ENCODE results near the gene RAI1.

RAI1 gene

DNA sequence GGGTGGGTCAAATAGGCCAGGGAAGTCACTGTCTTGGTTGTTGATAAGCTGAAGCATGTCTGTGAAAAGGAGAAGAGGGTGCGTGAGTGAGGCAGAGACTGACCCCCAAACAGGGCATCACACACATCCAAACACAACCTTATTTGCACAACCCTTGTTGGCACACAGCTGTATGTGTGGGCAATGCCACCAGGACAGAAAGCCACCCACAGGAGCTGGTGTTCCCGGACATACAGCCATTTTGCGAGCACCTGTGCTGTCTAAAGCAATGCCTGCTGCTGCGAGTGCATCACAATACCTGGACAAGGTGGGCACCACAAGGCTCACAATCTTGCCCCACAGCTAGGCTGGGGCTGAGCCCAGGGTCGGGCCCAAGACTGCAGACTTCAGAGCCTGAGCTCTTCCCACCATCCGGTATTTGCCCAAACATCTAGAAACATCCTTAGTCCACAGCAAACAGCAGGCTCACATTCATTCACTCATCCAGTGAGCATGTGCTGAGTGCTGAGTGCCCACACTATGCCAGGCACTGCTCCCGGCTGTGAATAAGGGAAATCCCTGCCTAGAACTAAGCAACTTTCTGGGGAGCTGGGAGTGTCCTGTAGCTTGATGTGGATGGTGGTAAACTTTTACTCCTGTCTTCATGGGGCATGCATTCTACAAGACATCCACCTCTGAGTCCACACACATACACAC is 139.4 kb downstream of the RAI1 start:
- no peak for DNase-seq

GRCh38 chr17:17822189-17822588 is 140.9 kb downstream of the RAI1 start:
- no peak for DNase-seq

GRCh38 chr17:17822616-17823015 is 141.4 kb downstream of the RAI1 start:
- no peak for DNase-seq

GRCh38 chr17:17823433-17824118 is 142.3 kb downstream of the RAI1 start:
- peak; percentile 92 for DNase-seq

DNA sequence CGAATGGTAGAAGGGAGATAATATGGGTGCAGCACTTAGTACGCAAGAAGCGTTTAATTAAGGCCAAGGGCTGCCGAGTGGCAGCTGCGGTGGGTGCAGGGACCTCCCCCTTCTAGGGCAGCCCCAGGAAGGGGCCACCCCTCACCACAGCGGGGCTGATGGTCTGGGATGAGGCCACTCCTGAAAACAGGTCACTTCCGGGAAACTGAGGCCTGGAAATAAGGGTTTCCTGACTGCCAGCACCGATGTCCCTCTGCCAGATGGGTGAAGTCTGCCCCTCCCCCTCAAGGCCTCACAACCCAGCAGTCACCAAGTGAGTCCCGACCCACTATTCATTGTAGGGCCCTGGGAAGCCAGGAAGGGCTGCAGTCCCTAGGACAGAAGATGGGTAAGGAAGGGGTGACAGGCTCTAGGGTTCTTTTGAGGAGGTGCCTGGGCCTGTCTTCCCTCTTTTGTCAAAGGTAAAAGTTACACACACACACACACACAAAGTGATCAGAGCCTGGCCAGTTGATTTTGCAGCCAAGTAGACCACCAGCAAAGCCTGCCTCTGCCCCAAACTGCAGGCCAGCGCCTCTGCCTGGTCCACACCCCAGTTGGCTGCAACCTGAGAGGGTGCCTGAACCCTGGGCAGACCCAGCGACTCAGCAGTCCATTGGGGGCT is 143.0 kb downstream of the RAI1 start:
- DNase-seq: no peak

DNA sequence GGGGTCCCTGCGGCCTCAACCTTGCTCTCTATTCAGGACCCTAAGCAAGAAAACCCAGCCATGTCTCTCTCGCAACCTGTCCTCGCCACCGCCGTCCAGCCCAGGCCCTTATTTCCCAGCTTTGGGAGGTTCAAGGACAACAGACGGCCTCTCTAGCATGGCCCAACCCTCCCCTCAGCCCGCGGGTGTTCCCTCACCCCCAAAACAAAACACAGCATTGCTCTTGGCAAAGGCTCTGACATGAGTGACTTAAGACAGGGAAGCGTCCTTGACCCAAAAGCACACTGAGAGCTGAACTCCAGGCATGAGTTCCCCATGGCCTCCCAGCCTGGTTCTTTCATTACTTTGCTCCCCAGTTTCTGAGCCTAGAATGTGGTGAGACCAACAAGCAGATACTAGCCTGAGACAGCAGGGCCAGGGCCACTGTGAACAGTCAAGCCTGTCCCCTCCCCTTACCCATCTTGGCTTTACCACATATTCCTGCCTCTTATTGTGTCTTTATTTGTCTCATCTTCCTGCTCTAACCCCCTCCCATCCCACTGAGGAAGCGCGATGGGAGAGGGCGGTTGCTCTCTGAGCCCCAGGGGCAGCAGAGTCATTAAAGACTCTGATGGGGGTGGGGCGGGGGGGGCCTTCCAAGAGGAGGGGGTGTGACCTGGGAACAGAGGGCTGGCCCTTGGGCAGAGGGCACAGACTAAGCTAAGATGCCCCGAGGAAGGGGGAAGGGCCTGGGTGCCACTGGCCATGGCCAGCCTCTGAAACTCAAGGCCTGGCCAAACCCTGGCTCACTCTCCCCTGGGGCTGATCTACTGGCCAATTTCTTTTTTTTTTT is 143.7 kb downstream of the RAI1 start:
- no peak for DNase-seq

DNA sequence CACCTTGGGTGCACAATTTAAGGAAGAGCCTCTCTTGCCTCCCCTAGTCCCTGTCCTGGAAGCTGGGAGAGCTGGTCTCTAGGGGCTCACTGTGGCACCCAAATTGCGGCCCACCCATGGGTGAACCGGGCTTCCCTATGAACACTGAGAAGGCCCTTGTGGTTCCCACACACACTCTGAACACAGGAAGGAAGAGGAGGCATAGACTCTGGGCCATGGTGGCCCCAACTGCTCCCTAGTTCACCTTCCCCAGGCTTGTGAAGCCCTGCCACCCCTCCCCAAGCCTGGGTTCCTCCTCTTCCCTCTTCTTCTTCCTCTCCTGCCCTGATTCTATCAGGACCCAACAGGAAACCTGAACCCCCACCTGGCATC is 145.1 kb downstream of the RAI1 start:
- DNase-seq: no peak

DNA sequence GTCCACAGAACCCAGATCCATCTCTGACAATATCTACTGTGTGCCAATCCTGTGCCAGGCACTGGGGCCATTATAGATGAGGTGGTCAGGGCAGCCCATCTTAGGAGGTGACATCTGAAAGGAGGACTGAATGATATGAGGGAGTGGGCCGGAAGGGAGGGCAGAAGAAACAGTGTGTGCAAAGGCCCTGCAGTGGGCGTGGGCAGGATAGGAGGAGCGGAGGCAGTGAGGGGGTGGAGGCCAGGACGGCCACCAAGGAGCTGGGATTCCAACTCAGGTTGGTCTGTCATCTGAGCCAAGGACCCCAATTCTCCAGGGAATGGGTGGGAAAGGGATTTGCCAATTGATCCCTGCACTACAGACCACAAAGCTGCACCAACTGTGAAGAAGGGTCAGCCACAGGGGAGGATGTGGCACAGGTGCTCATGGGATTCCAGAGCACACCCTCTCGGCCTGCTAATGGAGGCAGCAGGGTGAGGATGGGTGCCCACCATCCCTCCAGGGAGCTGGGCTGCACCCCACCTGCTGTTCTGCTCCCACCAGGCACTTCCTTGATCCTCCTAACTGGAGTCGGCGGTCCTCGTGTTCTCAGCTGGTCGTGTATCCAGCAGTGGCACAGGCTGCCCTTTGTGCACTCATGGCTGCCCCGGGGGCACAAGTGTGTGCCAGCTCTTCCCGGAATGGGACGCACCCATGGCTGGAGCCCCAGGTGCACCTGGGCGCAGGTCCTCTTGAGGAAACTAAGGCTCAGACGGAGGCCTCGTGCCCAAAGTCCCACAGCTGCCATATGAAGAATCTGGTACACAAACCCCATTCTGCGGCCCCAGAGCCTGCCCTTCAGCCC is 145.9 kb downstream of the RAI1 start:
- no peak for DNase-seq

DNA sequence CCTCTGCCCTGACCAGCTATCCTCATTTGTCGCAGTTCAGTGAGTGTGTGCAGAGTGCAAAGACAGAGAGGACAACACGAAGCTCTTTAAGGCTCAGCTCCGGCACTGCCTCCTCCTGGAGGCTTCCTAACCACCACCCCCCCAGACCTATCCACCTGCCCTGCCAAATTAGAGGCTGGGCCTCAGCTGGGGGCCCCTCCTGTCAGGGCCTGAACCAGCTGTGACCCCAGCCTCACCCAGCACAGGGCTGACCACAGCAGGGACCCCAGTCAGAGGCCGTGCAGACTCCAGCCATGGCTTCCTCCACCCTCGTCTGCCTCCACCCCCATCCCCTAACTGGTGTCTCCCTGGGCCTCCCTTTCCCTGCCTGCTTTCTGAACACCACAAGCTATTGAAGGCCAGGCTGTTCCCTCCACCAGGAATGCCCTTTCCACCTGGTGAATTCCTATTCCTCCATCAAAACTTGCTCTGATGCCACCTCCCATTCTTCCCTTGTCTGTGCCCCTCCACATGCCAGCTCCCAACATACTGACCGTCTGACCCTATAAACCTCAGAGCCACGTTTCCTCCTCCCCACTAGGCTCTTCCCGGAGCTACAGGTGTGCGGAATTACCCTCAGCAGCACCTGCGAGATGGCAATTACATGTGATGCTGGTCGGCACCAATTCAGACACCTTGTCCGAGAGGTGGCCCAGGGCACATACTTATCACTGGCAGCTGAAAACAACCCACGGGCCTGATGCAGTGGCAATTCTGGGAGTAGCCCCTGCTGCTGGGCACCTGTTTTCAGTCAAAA is 146.8 kb downstream of the RAI1 start:
- no peak for DNase-seq

- no peak for DNase-seq
Measured at GRCh38 chr17:17830269-17830567, 149.0 kb downstream of the RAI1 start.

GRCh38 chr17:17830740-17831207 is 149.5 kb downstream of the RAI1 start:
- DNase-seq: no peak

- DNase-seq: no peak
Measured at GRCh38 chr17:17831208-17832031, 150.2 kb downstream of the RAI1 start.

GRCh38 chr17:17832032-17832363 is 150.7 kb downstream of the RAI1 start:
- no peak for DNase-seq

DNA sequence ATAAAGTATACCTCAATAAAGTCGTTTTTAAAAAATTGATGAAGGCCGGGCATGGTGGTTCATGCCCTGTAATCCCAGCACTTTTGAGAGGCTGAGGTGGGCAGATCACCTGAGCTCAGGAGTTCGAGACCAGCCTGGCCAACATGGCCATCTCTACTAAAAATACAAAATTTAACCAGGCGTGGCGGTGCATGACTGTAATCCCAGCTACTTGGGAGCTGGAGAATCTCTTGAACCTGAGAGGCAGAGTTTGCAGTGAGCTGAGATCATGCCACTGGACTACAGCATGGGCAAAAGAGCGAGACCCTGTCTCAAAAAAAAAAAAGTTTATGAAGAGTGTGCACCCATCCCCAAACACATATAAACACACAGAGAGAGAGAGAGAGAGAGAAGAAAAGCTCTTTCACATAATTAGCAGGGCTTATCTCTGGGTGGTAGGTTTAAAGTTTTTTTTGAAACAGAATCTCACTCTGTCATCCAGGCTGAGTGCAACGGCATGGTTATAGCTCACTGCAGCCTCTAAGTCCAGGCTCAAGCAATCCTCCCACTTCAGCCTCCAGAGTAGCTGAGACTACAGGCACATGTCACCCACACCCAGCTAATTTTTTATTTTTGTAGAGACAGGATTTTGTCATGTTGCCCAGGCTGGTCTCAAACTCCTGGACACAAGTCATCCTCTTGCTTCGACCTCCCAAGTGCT is 152.6 kb downstream of the RAI1 start:
- no peak for DNase-seq

DNA sequence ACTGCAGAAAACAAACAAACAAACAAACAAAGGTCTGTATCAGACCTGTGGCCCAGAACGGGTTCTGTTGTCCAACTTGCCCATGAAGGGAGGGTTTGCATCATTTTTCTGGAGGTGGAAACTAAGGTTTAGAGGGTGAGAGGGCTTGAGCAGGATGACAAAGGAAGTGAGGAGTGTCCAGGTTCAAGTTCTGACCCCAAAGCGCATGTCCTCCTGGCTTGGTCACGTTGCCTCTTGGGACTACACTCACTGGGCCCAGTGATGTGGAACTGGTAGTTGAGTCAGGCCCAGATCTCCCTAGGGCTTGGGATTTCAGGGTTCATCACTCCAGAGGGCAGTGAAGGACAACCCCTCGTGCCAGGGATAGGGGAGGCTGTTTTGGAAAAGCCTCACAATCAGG is 153.7 kb downstream of the RAI1 start:
- no peak for DNase-seq

- DNase-seq: no peak
Measured at GRCh38 chr17:17835415-17836249, 154.4 kb downstream of the RAI1 start.

DNA sequence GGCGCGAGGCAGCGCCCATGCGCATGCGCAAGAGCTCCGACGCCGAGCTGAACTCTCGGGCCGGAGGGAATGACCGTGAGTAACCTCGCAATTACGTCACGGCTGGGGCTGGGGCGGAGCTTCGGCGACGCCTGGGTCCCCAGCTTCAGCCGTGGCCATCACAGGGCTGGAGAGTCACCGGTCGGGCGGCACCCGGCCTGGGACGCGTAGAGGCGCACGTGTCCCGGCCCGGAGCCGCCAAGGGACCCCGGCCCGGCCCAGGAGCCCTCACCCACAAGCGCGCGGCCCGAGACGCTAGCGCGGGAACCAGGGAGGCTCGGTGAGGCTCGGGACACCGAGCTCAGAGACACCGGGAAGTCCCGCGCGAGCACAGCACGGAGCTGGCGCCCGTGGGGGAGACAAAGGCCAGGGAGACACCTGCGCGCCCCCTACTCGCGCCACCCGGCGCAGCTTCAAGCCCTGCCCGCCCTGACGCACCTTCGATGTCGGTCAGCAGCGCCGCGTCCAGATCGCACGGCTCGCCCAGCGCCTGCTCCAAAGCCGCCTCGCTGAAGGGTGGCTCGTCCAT is 155.1 kb downstream of the RAI1 start:
- peak; percentile 98 for DNase-seq

GRCh38 chr17:17836818-17837379 is 155.6 kb downstream of the RAI1 start, which contains the start of gene SREBF1:
TSS of gene SREBF1 (minus strand) at chr17:17836986. CDS start at chr17:17836817, 169 bp downstream.
- DNase-seq: peak; percentile 77
